Measurements from ENCODE around the gene EPS8L2. TPM values are rescaled to one million over a fixed set of nuclear protein-coding genes. Genes with fewer than 3 reads are reported as not detected.
A peak's percentile ranks its signal among the peaks of the same experiment; 100 is the strongest.

EPS8L2 gene
- total and polyA plus RNA-seq, 9 of the 15 experiments (the other 6 are each of a cell fraction or from before 2014, with no cell fraction given), result 0.75 to 17.0 (median 3.7) TPM

- no peak for TF ChIP-seq SAFB2 (IDR thresholded peaks at IDR 0.05; ENCODE audit: borderline replicate concordance, low read depth, low read length, severe bottlenecking)
- TF ChIP-seq SAFB (IDR thresholded peaks at IDR 0.05; ENCODE audit: borderline replicate concordance, low read depth, low read length), result no peak
- TF ChIP-seq ZNF431 (CRISPR knock-in tag; IDR thresholded peaks at IDR 0.05), result peak; percentile 82
- TF ChIP-seq ZNF655 (CRISPR knock-in tag; IDR thresholded peaks at IDR 0.05), result no peak
- TF ChIP-seq TRIM24 (IDR thresholded peaks at IDR 0.05), result no peak
- TF ChIP-seq ZNF407 (IDR thresholded peaks at IDR 0.05; ENCODE audit: low read depth), result no peak
- TF ChIP-seq ZC3H4 (CRISPR knock-in tag; IDR thresholded peaks at IDR 0.05; ENCODE audit: borderline replicate concordance), result no peak
- no peak for TF ChIP-seq E2F1 (CRISPR knock-in tag; IDR thresholded peaks at IDR 0.05)
- TF ChIP-seq E2F3 (CRISPR knock-in tag; IDR thresholded peaks at IDR 0.05), result peak; percentile 90
- TF ChIP-seq HIVEP1 (CRISPR knock-in tag; IDR thresholded peaks at IDR 0.05), result no peak
- TF ChIP-seq MIER1 (IDR thresholded peaks at IDR 0.05; ENCODE audit: low read depth), result no peak
- TF ChIP-seq CCNT2 (IDR thresholded peaks at IDR 0.05; ENCODE audit: borderline replicate concordance, extremely low read depth, insufficient read length, low read depth, low read length), result peak; percentile 71
- TF ChIP-seq ZNF239 (CRISPR knock-in tag; IDR thresholded peaks at IDR 0.05), result no peak
- TF ChIP-seq SUPT5H (IDR thresholded peaks at IDR 0.05), result no peak
- TF ChIP-seq MTA3 (IDR thresholded peaks at IDR 0.05; ENCODE audit: borderline replicate concordance), result no peak
- 0 out of 2 replicates have a peak, but pooled peaks have one; percentile 45 for TF ChIP-seq ZBTB33 (CRISPR knock-in tag; IDR thresholded peaks at IDR 0.05)
Observed at GRCh38 chr11:694563-695287, 11.3 kb upstream of the EPS8L2 start, which contains the start of gene DEAF1 (continued).
